Measurements from ENCODE around the gene CDSN. TPM values are rescaled to one million over a fixed set of nuclear protein-coding genes. Genes with fewer than 3 reads are reported as not detected.
"Not testable (repeated sequence)": the region's sequence is repeated elsewhere in the genome, so short reads cannot be mapped to it uniquely, and the experiment has no call there.

The CDSN gene
- total RNA-seq, 1 donor from 2014 or later: not detected

GRCh38 chr6:31087494-31088089, 32.7 kb downstream of the CDSN start:
- peak; percentile 89 to 90 for DNase-seq (ENCODE audit: low read depth in 2 of 2)

GRCh38 chr6:31086788-31087440, 33.3 kb downstream of the CDSN start:
- peak; percentile 24 to 94 for DNase-seq (ENCODE audit: low read depth in 2 of 2)

GRCh38 chr6:31083742-31084354, 36.4 kb downstream of the CDSN start:
- DNase-seq (ENCODE audit: low read depth in 2 of 2): peak; percentile 27 to 58

- DNase-seq (ENCODE audit: low read depth in 2 of 2): no peak
Observed at GRCh38 chr6:31081872-31082271, 38.4 kb downstream of the CDSN start.

- peak; percentile 62 to 75 for DNase-seq (ENCODE audit: low read depth in 2 of 2)
Observed at GRCh38 chr6:31079656-31080261, 40.5 kb downstream of the CDSN start.

- no peak for DNase-seq (ENCODE audit: low read depth in 2 of 2)
Observed at GRCh38 chr6:31076611-31077010, 43.6 kb downstream of the CDSN start.

- peak in 1 of 2 donors; percentile 14 for DNase-seq (ENCODE audit: low read depth in 2 of 2)
Observed at GRCh38 chr6:31075528-31075927, 44.7 kb downstream of the CDSN start.

GRCh38 chr6:31074401-31074800, 45.8 kb downstream of the CDSN start:
- DNase-seq (ENCODE audit: low read depth in 2 of 2): no peak

- DNase-seq (ENCODE audit: low read depth in 2 of 2): peak; percentile 77 to 78
Observed at GRCh38 chr6:31070711-31071197, 49.5 kb downstream of the CDSN start.

- peak; percentile 84 to 90 for DNase-seq (ENCODE audit: low read depth in 2 of 2)
Observed at GRCh38 chr6:31068669-31069340, 51.4 kb downstream of the CDSN start.

- not testable (repeated sequence) for DNase-seq (ENCODE audit: low read depth in 2 of 2)
Observed at GRCh38 chr6:31067891-31068668, 52.2 kb downstream of the CDSN start.

GRCh38 chr6:31067028-31067427, 53.2 kb downstream of the CDSN start:
- DNase-seq (ENCODE audit: low read depth in 2 of 2): not testable (repeated sequence)

- no peak for DNase-seq (ENCODE audit: low read depth in 2 of 2)
Observed at GRCh38 chr6:31065556-31065955, 54.7 kb downstream of the CDSN start.

Other genes with a start within 250 kb of the CDSN start
- gene DDR1, start 235.9 kb downstream of the CDSN start, total RNA-seq: 4.8 and 6.3 TPM in 2 replicates
- 8.3 and 12.9 TPM in 2 replicates for gene GTF2H4, start 212.2 kb downstream of the CDSN start, total RNA-seq
- gene VARS2, start 206.2 kb downstream of the CDSN start, total RNA-seq: 13.9 and 15.5 TPM in 2 replicates
- not detected in 2 replicates for gene SFTA2, start 188.3 kb downstream of the CDSN start, total RNA-seq
- not detected in 2 replicates for gene MUCL3, start 179.5 kb downstream of the CDSN start, total RNA-seq
- not detected in 2 replicates for gene MUC21, start 136.7 kb downstream of the CDSN start, total RNA-seq
- not detected in 2 replicates for gene MUC22, start 110.0 kb downstream of the CDSN start, total RNA-seq
- gene C6orf15, start 7.9 kb downstream of the CDSN start, total RNA-seq: not detected in 2 replicates
- 2.6 and 6.7 TPM in 2 replicates for gene PSORS1C1, start 5.6 kb downstream of the CDSN start, total RNA-seq
- gene PSORS1C2, start 18.6 kb upstream of the CDSN start, total RNA-seq: not detected in 2 replicates
- gene CCHCR1, start 37.4 kb upstream of the CDSN start, total RNA-seq: 7.7 and 8.7 TPM in 2 replicates
- 6.3 and 12.0 TPM in 2 replicates for gene TCF19, start 38.1 kb upstream of the CDSN start, total RNA-seq
- gene POU5F1, start 50.2 kb upstream of the CDSN start, total RNA-seq: not detected in 2 replicates
- 64.7 and 247 TPM in 2 replicates for gene HLA-C, start 151.6 kb upstream of the CDSN start, total RNA-seq
- gene HLA-B, start 236.7 kb upstream of the CDSN start, total RNA-seq: 153 and 307 TPM in 2 replicates

Measured in lung microvascular endothelial cell (primary cell).